ENCODE data around the gene GPRASP2.

- no peak for TF ChIP-seq CTCF (IDR thresholded peaks at IDR 0.05)
- no peak for TF ChIP-seq POLR2A (IDR thresholded peaks at IDR 0.05)
These were observed 27.3 kb upstream of the GPRASP2 start for GRCh38 chrX:102684772-102685520.
